ENCODE data around the gene PPP4R1. TPM values are rescaled to one million over a fixed set of nuclear protein-coding genes. Genes with fewer than 3 reads are reported as not detected.
A peak's percentile ranks its signal among the peaks of the same experiment; 100 is the strongest.

The PPP4R1 gene
- total RNA-seq: 151 TPM

GRCh38 chr18:9614401-9615279, at the start of gene PPP4R1:
Gene PPP4R1, minus strand, starts transcription at chr18:9614559. Its CDS starts 75 bp downstream, at chr18:9614484.
- H3K4me3 ChIP-seq (ENCODE audit: low read length in 3 of 3): peak within 1 kb of the TSS; percentile 76 to 84 (median 80)
- H3K9me3 ChIP-seq (ENCODE audit: control insufficient read depth in 3 of 3, low read length in 3 of 3): no peaks in the 10 kb centered on the region
- peaks cover 9 to 24% (median 20%) of the 10 kb centered on the region in 3 donors for H3K4me1 ChIP-seq (ENCODE audit: control insufficient read depth in 3 of 3, insufficient read depth in 3 of 3, low read length in 3 of 3)
- H3K27ac ChIP-seq (ENCODE audit: low read depth, low read length): peak within 1 kb of the TSS; percentile 82
- peaks cover 0 to 4% (median 3%) of the 10 kb centered on the region in 3 donors for H3K36me3 ChIP-seq (ENCODE audit: control insufficient read depth in 3 of 3, insufficient read depth in 3 of 3, low read length in 3 of 3)
- H3K27me3 ChIP-seq (ENCODE audit: control insufficient read depth in 3 of 3, insufficient read depth in 3 of 3, low read length in 3 of 3): no peaks in the 10 kb centered on the region
- peak within 1 kb of the TSS; percentile 82 to 93 (median 87) for H3K9ac ChIP-seq (ENCODE audit: low read depth in 1 of 3, low read length in 3 of 3)

GRCh38 chr18:9663377-9663776, 49.0 kb upstream of the PPP4R1 start:
- Histone ChIP-seq H3K27ac (ENCODE audit: low read depth, low read length) (no peak overlapping the region), H3K4me1 (ENCODE audit: control insufficient read depth in 3 of 3, insufficient read depth in 3 of 3, low read length in 3 of 3) (no peaks in the 10 kb centered on the region), H3K9ac (ENCODE audit: low read depth in 1 of 3, low read length in 3 of 3) (no peak overlapping the region), H3K36me3 (ENCODE audit: control insufficient read depth in 3 of 3, insufficient read depth in 3 of 3, low read length in 3 of 3) (no peaks in the 10 kb centered on the region), H3K9me3 (ENCODE audit: control insufficient read depth in 3 of 3, low read length in 3 of 3) (no peaks in the 10 kb centered on the region), H3K27me3 (ENCODE audit: control insufficient read depth in 3 of 3, insufficient read depth in 3 of 3, low read length in 3 of 3) (no peaks in the 10 kb centered on the region), H3K4me3 (ENCODE audit: low read length in 3 of 3) (no peak overlapping the region)

- Histone ChIP-seq H3K9ac (ENCODE audit: low read depth in 1 of 3, low read length in 3 of 3) (no peak overlapping the region), H3K27ac (ENCODE audit: low read depth, low read length) (no peak overlapping the region), H3K4me3 (ENCODE audit: low read length in 3 of 3) (no peak overlapping the region), H3K9me3 (ENCODE audit: control insufficient read depth in 3 of 3, low read length in 3 of 3) (no peaks in the 10 kb centered on the region), H3K36me3 (ENCODE audit: control insufficient read depth in 3 of 3, insufficient read depth in 3 of 3, low read length in 3 of 3) (no peaks in the 10 kb centered on the region), H3K4me1 (ENCODE audit: control insufficient read depth in 3 of 3, insufficient read depth in 3 of 3, low read length in 3 of 3) (no peaks in the 10 kb centered on the region), H3K27me3 (ENCODE audit: control insufficient read depth in 3 of 3, insufficient read depth in 3 of 3, low read length in 3 of 3) (no peaks in the 10 kb centered on the region)
These were observed 47.2 kb upstream of the PPP4R1 start for GRCh38 chr18:9661564-9661963.

GRCh38 chr18:9659499-9660375, 45.4 kb upstream of the PPP4R1 start:
- Histone ChIP-seq H3K27me3 (ENCODE audit: control insufficient read depth in 3 of 3, insufficient read depth in 3 of 3, low read length in 3 of 3) (no peaks in the 10 kb centered on the region), H3K9ac (ENCODE audit: low read depth in 1 of 3, low read length in 3 of 3) (no peak overlapping the region), H3K36me3 (ENCODE audit: control insufficient read depth in 3 of 3, insufficient read depth in 3 of 3, low read length in 3 of 3) (no peaks in the 10 kb centered on the region), H3K4me3 (ENCODE audit: low read length in 3 of 3) (no peak overlapping the region), H3K9me3 (ENCODE audit: control insufficient read depth in 3 of 3, low read length in 3 of 3) (no peaks in the 10 kb centered on the region), H3K4me1 (ENCODE audit: control insufficient read depth in 3 of 3, insufficient read depth in 3 of 3, low read length in 3 of 3) (no peaks in the 10 kb centered on the region), H3K27ac (ENCODE audit: low read depth, low read length) (no peak overlapping the region)

GRCh38 chr18:9658087-9658641, 43.8 kb upstream of the PPP4R1 start:
- Histone ChIP-seq H3K4me1 (ENCODE audit: control insufficient read depth in 3 of 3, insufficient read depth in 3 of 3, low read length in 3 of 3) (no peaks in the 10 kb centered on the region), H3K9me3 (ENCODE audit: control insufficient read depth in 3 of 3, low read length in 3 of 3) (no peaks in the 10 kb centered on the region), H3K27ac (ENCODE audit: low read depth, low read length) (no peak overlapping the region), H3K9ac (ENCODE audit: low read depth in 1 of 3, low read length in 3 of 3) (no peak overlapping the region), H3K36me3 (ENCODE audit: control insufficient read depth in 3 of 3, insufficient read depth in 3 of 3, low read length in 3 of 3) (no peaks in the 10 kb centered on the region), H3K27me3 (ENCODE audit: control insufficient read depth in 3 of 3, insufficient read depth in 3 of 3, low read length in 3 of 3) (no peaks in the 10 kb centered on the region), H3K4me3 (ENCODE audit: low read length in 3 of 3) (no peak overlapping the region)

- Histone ChIP-seq H3K9ac (ENCODE audit: low read depth in 1 of 3, low read length in 3 of 3) (no peak overlapping the region), H3K36me3 (ENCODE audit: control insufficient read depth in 3 of 3, insufficient read depth in 3 of 3, low read length in 3 of 3) (no peaks in the 10 kb centered on the region), H3K9me3 (ENCODE audit: control insufficient read depth in 3 of 3, low read length in 3 of 3) (no peaks in the 10 kb centered on the region), H3K27ac (ENCODE audit: low read depth, low read length) (no peak overlapping the region), H3K4me3 (ENCODE audit: low read length in 3 of 3) (no peak overlapping the region), H3K4me1 (ENCODE audit: control insufficient read depth in 3 of 3, insufficient read depth in 3 of 3, low read length in 3 of 3) (no peaks in the 10 kb centered on the region), H3K27me3 (ENCODE audit: control insufficient read depth in 3 of 3, insufficient read depth in 3 of 3, low read length in 3 of 3) (no peaks in the 10 kb centered on the region)
These were observed 40.9 kb upstream of the PPP4R1 start for GRCh38 chr18:9655232-9655767.

GRCh38 chr18:9653390-9653789, 39.0 kb upstream of the PPP4R1 start:
- Histone ChIP-seq H3K9me3 (ENCODE audit: control insufficient read depth in 3 of 3, low read length in 3 of 3) (no peaks in the 10 kb centered on the region), H3K4me1 (ENCODE audit: control insufficient read depth in 3 of 3, insufficient read depth in 3 of 3, low read length in 3 of 3) (no peaks in the 10 kb centered on the region), H3K27ac (ENCODE audit: low read depth, low read length) (no peak overlapping the region), H3K27me3 (ENCODE audit: control insufficient read depth in 3 of 3, insufficient read depth in 3 of 3, low read length in 3 of 3) (no peaks in the 10 kb centered on the region), H3K9ac (ENCODE audit: low read depth in 1 of 3, low read length in 3 of 3) (no peak overlapping the region), H3K36me3 (ENCODE audit: control insufficient read depth in 3 of 3, insufficient read depth in 3 of 3, low read length in 3 of 3) (no peaks in the 10 kb centered on the region), H3K4me3 (ENCODE audit: low read length in 3 of 3) (no peak overlapping the region)

- H3K27ac ChIP-seq (ENCODE audit: low read depth, low read length): no peak overlapping the region
- H3K36me3 ChIP-seq (ENCODE audit: control insufficient read depth in 3 of 3, insufficient read depth in 3 of 3, low read length in 3 of 3): no peaks in the 10 kb centered on the region
- H3K9ac ChIP-seq (ENCODE audit: low read depth in 1 of 3, low read length in 3 of 3): no peak overlapping the region
- no peak overlapping the region for H3K4me3 ChIP-seq (ENCODE audit: low read length in 3 of 3)
- H3K27me3 ChIP-seq (ENCODE audit: control insufficient read depth in 3 of 3, insufficient read depth in 3 of 3, low read length in 3 of 3): no peaks in the 10 kb centered on the region
- no peaks in the 10 kb centered on the region for H3K9me3 ChIP-seq (ENCODE audit: control insufficient read depth in 3 of 3, low read length in 3 of 3)
- H3K4me1 ChIP-seq (ENCODE audit: control insufficient read depth in 3 of 3, insufficient read depth in 3 of 3, low read length in 3 of 3): no peaks in the 10 kb centered on the region
These were observed 34.8 kb upstream of the PPP4R1 start for GRCh38 chr18:9649164-9649540.

GRCh38 chr18:9648431-9649163, 34.2 kb upstream of the PPP4R1 start:
- Histone ChIP-seq H3K9me3 (ENCODE audit: control insufficient read depth in 3 of 3, low read length in 3 of 3) (no peaks in the 10 kb centered on the region), H3K9ac (ENCODE audit: low read depth in 1 of 3, low read length in 3 of 3) (no peak overlapping the region), H3K36me3 (ENCODE audit: control insufficient read depth in 3 of 3, insufficient read depth in 3 of 3, low read length in 3 of 3) (no peaks in the 10 kb centered on the region), H3K4me3 (ENCODE audit: low read length in 3 of 3) (no peak overlapping the region), H3K27me3 (ENCODE audit: control insufficient read depth in 3 of 3, insufficient read depth in 3 of 3, low read length in 3 of 3) (no peaks in the 10 kb centered on the region), H3K27ac (ENCODE audit: low read depth, low read length) (no peak overlapping the region), H3K4me1 (ENCODE audit: control insufficient read depth in 3 of 3, insufficient read depth in 3 of 3, low read length in 3 of 3) (no peaks in the 10 kb centered on the region)

Data from skeletal muscle tissue (tissue), 4 donors.